ENCODE results near the gene CREB5. TPM values are rescaled to one million over a fixed set of nuclear protein-coding genes. Genes with fewer than 3 reads are reported as not detected.

The CREB5 gene
- total and polyA plus RNA-seq, 2 experiments from 2014 or later: 2.4 to 4.4 TPM

DNA sequence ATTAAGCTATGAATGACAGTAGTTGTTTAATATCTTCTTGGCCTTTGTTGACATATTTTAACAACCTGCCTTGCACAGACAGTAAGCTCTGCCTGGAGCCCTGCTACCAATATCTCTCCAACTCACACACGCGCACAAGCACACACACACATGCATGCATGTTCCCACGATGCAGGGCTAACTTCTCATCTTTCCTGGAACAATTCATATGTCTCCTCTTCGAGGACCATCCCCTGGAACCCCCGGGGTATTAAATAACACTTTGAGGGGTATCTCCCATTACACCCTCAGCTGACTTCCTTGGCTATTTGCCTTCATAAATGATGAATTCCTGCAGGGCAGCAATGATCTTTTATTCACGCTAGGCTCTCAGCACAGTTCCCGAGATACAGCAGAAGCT lies 287.8 kb downstream of the CREB5 start (continued):
- TF ChIP-seq JUNB (IDR thresholded peaks at IDR 0.05; ENCODE audit: unreplicated experiment) (no peak), EZH2 (IDR thresholded peaks at IDR 0.05; ENCODE audit: low read depth, unreplicated experiment) (no peak), CREB1 (CRISPR knock-in tag; IDR thresholded peaks at IDR 0.05; ENCODE audit: low read depth) (no peak), ZNF331 (CRISPR knock-in tag; IDR thresholded peaks at IDR 0.05; ENCODE audit: low read depth) (no peak), EZH2phosphoT487 (IDR thresholded peaks at IDR 0.05; ENCODE audit: unreplicated experiment) (no peak), STAT1 (IDR thresholded peaks at IDR 0.05; ENCODE audit: unreplicated experiment) (no peak), NANOG (IDR thresholded peaks at IDR 0.05; ENCODE audit: borderline replicate concordance) (no peak)
- TF ChIP-seq, protein P1, sequence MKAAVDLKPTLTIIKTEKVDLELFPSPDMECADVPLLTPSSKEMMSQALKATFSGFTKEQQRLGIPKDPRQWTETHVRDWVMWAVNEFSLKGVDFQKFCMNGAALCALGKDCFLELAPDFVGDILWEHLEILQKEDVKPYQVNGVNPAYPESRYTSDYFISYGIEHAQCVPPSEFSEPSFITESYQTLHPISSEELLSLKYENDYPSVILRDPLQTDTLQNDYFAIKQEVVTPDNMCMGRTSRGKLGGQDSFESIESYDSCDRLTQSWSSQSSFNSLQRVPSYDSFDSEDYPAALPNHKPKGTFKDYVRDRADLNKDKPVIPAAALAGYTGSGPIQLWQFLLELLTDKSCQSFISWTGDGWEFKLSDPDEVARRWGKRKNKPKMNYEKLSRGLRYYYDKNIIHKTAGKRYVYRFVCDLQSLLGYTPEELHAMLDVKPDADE (IDR thresholded peaks at IDR 0.05): no peak
- TF ChIP-seq, protein P2, sequence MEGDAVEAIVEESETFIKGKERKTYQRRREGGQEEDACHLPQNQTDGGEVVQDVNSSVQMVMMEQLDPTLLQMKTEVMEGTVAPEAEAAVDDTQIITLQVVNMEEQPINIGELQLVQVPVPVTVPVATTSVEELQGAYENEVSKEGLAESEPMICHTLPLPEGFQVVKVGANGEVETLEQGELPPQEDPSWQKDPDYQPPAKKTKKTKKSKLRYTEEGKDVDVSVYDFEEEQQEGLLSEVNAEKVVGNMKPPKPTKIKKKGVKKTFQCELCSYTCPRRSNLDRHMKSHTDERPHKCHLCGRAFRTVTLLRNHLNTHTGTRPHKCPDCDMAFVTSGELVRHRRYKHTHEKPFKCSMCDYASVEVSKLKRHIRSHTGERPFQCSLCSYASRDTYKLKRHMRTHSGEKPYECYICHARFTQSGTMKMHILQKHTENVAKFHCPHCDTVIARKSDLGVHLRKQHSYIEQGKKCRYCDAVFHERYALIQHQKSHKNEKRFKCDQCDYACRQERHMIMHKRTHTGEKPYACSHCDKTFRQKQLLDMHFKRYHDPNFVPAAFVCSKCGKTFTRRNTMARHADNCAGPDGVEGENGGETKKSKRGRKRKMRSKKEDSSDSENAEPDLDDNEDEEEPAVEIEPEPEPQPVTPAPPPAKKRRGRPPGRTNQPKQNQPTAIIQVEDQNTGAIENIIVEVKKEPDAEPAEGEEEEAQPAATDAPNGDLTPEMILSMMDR (conservative IDR thresholded peaks at IDR 0.05; ENCODE audit: low read depth in 2 of 2): no peak

DNA sequence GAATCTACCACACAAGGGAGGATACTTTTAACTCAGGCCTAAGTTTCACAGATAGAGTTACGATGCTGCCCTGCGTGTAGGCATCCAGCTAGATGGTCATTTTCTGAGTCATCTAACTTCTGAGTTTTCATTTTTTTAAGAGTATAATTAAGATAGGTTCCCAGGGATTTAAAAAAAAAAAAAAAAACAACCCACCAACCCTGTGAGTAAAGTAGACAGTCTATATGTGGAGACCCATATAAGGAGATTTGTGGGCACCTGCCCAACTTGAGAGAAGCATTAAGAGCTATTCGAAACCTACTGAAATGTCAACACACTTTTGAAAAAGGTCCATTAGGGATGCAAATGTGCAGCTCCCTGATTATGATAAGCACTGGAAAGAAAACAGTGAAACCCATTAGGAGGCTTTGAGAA lies 288.5 kb downstream of the CREB5 start:
- ATAC-seq (no peak), DNase-seq (ENCODE audit: low spot score) (no peak)
- Histone ChIP-seq H3K4me1 (ENCODE audit: insufficient read depth) (peaks cover 21% of the 10 kb centered on the region; the same call in 1 of the 2 replicates), H3F3A (replicated peaks; ENCODE audit: low read depth) (no peaks in the 10 kb centered on the region), H4K20me1 (replicated peaks; ENCODE audit: insufficient read depth) (no peaks in the 10 kb centered on the region), H3K9me2 (ENCODE audit: insufficient read depth) (peaks cover 3% of the 10 kb centered on the region; the same call in 1 of the 2 replicates), H2AFZ (no peak overlapping the region), H3K27me3 (ENCODE audit: insufficient read depth) (no peaks in the 10 kb centered on the region), H3K79me2 (replicated peaks; ENCODE audit: insufficient read depth) (no peaks in the 10 kb centered on the region), H3K4me2 (no peak overlapping the region), H3K4me3 (no peak overlapping the region), H3K36me3 (ENCODE audit: insufficient read depth) (no peaks in the 10 kb centered on the region), H3K27ac (ENCODE audit: low read depth) (no peak overlapping the region)
- H3K27me3 Mint-ChIP-seq (ENCODE audit: insufficient read depth, low read depth, poor library complexity): no peaks in the 10 kb centered on the region
- no peaks in the 10 kb centered on the region for H3K36me3 Mint-ChIP-seq (ENCODE audit: low read depth)
- no peak overlapping the region for H3K4me3 Mint-ChIP-seq
- H3K27ac Mint-ChIP-seq: no peak overlapping the region
- H3K4me1 Mint-ChIP-seq: peaks cover 17% of the 10 kb centered on the region; the same call in 2 of the 3 replicates
- H3K9me3 Mint-ChIP-seq: no peaks in the 10 kb centered on the region
- TF ChIP-seq POLR2AphosphoS5 (IDR thresholded peaks at IDR 0.05; ENCODE audit: low read depth) (no peak), EZH2 (IDR thresholded peaks at IDR 0.05; ENCODE audit: low read depth, unreplicated experiment) (no peak), ZNF331 (CRISPR knock-in tag; IDR thresholded peaks at IDR 0.05; ENCODE audit: low read depth) (no peak), EZH2phosphoT487 (IDR thresholded peaks at IDR 0.05; ENCODE audit: unreplicated experiment) (no peak), NANOG (IDR thresholded peaks at IDR 0.05; ENCODE audit: borderline replicate concordance) (no peak), CREB1 (CRISPR knock-in tag; IDR thresholded peaks at IDR 0.05; ENCODE audit: low read depth) (no peak), ZNF114 (CRISPR knock-in tag; IDR thresholded peaks at IDR 0.05) (no peak)
- TF ChIP-seq, protein P2 (conservative IDR thresholded peaks at IDR 0.05; ENCODE audit: low read depth in 2 of 2): no peak
- TF ChIP-seq, protein P3, sequence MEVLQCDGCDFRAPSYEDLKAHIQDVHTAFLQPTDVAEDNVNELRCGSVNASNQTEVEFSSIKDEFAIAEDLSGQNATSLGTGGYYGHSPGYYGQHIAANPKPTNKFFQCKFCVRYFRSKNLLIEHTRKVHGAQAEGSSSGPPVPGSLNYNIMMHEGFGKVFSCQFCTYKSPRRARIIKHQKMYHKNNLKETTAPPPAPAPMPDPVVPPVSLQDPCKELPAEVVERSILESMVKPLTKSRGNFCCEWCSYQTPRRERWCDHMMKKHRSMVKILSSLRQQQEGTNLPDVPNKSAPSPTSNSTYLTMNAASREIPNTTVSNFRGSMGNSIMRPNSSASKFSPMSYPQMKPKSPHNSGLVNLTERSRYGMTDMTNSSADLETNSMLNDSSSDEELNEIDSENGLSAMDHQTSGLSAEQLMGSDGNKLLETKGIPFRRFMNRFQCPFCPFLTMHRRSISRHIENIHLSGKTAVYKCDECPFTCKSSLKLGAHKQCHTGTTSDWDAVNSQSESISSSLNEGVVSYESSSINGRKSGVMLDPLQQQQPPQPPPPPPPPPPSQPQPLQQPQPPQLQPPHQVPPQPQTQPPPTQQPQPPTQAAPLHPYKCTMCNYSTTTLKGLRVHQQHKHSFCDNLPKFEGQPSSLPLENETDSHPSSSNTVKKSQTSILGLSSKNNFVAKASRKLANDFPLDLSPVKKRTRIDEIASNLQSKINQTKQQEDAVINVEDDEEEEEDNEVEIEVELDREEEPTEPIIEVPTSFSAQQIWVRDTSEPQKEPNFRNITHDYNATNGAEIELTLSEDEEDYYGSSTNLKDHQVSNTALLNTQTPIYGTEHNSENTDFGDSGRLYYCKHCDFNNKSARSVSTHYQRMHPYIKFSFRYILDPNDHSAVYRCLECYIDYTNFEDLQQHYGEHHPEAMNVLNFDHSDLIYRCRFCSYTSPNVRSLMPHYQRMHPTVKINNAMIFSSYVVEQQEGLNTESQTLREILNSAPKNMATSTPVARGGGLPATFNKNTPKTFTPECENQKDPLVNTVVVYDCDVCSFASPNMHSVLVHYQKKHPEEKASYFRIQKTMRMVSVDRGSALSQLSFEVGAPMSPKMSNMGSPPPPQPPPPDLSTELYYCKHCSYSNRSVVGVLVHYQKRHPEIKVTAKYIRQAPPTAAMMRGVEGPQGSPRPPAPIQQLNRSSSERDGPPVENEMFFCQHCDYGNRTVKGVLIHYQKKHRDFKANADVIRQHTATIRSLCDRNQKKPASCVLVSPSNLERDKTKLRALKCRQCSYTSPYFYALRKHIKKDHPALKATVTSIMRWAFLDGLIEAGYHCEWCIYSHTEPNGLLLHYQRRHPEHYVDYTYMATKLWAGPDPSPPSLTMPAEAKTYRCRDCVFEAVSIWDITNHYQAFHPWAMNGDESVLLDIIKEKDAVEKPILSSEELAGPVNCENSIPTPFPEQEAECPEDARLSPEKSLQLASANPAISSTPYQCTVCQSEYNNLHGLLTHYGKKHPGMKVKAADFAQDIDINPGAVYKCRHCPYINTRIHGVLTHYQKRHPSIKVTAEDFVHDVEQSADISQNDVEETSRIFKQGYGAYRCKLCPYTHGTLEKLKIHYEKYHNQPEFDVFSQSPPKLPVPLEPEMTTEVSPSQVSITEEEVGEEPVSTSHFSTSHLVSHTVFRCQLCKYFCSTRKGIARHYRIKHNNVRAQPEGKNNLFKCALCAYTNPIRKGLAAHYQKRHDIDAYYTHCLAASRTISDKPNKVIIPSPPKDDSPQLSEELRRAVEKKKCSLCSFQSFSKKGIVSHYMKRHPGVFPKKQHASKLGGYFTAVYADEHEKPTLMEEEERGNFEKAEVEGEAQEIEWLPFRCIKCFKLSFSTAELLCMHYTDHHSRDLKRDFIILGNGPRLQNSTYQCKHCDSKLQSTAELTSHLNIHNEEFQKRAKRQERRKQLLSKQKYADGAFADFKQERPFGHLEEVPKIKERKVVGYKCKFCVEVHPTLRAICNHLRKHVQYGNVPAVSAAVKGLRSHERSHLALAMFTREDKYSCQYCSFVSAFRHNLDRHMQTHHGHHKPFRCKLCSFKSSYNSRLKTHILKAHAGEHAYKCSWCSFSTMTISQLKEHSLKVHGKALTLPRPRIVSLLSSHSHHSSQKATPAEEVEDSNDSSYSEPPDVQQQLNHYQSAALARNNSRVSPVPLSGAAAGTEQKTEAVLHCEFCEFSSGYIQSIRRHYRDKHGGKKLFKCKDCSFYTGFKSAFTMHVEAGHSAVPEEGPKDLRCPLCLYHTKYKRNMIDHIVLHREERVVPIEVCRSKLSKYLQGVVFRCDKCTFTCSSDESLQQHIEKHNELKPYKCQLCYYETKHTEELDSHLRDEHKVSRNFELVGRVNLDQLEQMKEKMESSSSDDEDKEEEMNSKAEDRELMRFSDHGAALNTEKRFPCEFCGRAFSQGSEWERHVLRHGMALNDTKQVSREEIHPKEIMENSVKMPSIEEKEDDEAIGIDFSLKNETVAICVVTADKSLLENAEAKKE (CRISPR knock-in tag; IDR thresholded peaks at IDR 0.05): no peak
